Measurements from ENCODE around the gene MDFIC. TPM values are rescaled to one million over a fixed set of nuclear protein-coding genes. Genes with fewer than 3 reads are reported as not detected.

The MDFIC gene
- total RNA-seq, 1 donor from 2014 or later, result 18.5 TPM

DNA sequence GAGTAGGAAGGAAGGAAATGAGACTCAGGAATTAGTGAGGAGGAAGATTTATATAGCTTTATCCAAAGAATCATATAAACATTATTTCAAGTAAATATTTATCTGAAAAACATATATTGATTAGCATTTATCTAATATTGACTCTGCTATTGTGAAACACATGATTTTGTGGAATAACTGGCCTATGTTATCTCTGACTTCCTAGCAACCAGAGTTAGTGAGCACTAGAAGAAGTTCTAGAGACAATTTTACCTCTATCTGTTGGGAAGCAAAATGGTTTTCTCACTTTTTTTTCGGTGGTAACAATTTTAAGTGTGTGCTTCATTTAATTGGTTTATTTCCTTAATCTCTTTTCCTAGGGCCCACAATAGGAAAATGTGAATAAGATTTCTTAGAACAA is 21.6 kb downstream of the MDFIC start:
- no peak overlapping the region for H3K27ac Mint-ChIP-seq (ENCODE audit: unreplicated experiment)

DNA sequence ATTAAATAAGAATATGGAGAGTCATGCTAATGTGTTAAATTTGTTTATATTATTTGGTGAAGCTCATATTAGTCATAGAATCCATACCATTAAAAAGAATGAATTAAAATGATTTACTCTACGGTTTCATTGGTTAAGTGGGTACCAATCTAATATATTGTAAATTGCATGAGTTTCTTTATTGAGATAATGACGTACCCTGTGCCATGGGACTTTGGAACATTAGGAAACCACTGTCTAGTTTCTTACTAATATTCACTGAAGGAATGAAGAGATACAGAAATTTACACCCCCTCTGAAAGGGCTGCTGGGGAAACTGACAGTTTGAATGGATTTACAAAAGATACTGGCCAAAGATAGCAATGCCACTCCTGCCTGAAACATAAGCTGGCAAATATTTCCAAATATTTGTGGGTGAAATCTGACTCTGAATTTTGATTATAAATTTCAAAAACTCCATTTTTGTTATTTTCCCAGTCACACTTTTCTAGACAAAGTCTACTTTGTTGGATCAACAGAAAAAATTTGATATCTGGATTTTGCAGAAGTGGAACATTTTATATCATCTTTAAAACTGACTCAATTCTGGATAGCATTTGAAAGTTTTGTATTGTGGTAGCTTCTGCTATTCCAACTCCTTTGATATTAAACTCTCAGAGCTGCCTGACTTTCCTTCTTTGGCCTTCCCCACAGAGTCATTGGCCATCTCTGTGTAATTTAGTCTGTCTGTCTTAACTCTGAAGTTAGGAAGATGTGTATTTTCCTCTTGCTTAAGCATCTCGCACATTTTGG is 22.3 kb downstream of the MDFIC start:
- H3K4me3 Mint-ChIP-seq (ENCODE audit: unreplicated experiment), result no peak overlapping the region
- DNase-seq (ENCODE audit: extremely low spot score, unreplicated experiment), result no peak
- no peaks in the 10 kb centered on the region for H3K27me3 Mint-ChIP-seq (ENCODE audit: unreplicated experiment)
- H3K4me1 Mint-ChIP-seq (ENCODE audit: unreplicated experiment), result peaks cover 21% of the 10 kb centered on the region
- no peaks in the 10 kb centered on the region for H3K9me3 Mint-ChIP-seq (ENCODE audit: unreplicated experiment)
- peak overlapping the region; percentile 85 for H3K27ac Mint-ChIP-seq (ENCODE audit: unreplicated experiment)
- H3K36me3 Mint-ChIP-seq (ENCODE audit: unreplicated experiment), result peaks cover 26% of the 10 kb centered on the region
- TF ChIP-seq, protein P1, sequence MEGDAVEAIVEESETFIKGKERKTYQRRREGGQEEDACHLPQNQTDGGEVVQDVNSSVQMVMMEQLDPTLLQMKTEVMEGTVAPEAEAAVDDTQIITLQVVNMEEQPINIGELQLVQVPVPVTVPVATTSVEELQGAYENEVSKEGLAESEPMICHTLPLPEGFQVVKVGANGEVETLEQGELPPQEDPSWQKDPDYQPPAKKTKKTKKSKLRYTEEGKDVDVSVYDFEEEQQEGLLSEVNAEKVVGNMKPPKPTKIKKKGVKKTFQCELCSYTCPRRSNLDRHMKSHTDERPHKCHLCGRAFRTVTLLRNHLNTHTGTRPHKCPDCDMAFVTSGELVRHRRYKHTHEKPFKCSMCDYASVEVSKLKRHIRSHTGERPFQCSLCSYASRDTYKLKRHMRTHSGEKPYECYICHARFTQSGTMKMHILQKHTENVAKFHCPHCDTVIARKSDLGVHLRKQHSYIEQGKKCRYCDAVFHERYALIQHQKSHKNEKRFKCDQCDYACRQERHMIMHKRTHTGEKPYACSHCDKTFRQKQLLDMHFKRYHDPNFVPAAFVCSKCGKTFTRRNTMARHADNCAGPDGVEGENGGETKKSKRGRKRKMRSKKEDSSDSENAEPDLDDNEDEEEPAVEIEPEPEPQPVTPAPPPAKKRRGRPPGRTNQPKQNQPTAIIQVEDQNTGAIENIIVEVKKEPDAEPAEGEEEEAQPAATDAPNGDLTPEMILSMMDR (IDR thresholded peaks at IDR 0.05), result no peak

More for the DNA sequence above, 21.6 kb downstream of the MDFIC start:
- no peak for DNase-seq (ENCODE audit: extremely low spot score, unreplicated experiment)
- TF ChIP-seq, protein P1 (IDR thresholded peaks at IDR 0.05), result no peak
- Mint-ChIP-seq H3K4me3 (ENCODE audit: unreplicated experiment) (no peak overlapping the region), H3K36me3 (ENCODE audit: unreplicated experiment) (peaks cover 25% of the 10 kb centered on the region), H3K4me1 (ENCODE audit: unreplicated experiment) (peaks cover 19% of the 10 kb centered on the region), H3K9me3 (ENCODE audit: unreplicated experiment) (no peaks in the 10 kb centered on the region), H3K27me3 (ENCODE audit: unreplicated experiment) (no peaks in the 10 kb centered on the region)

DNA sequence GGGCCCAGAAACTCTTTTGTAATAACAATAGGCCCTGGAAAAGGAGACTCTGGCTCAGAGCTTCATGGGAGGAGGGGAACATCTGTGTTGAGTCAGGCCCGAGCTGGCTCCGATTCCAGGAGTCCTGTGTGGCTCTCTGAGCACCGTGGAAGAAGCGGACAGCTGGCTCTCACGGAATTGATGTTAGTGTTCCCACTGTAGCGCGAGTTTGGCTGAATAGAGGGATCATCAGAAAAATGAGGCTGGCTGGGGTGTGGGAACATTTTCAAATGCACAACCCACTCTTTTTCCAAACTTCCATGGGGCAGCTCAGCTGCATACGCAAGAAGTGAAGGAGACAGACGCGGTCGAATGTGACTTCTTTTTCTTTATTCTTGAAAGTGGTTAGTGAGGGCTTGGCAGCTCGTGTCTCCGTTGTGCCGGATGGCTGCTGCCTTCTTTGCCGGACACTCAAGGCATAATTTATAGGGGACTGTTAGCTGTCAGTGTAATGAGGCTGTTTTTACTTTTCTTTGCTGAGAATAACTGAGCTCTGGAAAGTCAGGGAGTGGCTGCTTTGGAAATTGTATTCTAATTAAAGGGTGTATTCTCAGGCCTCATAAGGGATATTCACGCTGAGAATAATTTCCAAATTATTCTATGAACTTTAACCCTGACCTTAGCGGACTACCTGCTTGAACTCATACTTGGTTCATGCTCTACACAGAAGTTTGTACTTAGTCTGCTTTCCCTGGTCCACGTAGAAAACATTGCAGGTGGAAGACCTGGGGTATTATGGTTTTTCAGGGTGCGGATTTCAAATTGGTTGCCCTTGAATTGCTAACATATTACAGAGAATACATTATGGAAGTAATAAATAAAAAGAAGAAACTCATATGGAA is 23.1 kb downstream of the MDFIC start:
- H3K27ac Mint-ChIP-seq (ENCODE audit: unreplicated experiment), result peak overlapping the region; percentile 85
- TF ChIP-seq, protein P1 (IDR thresholded peaks at IDR 0.05), result no peak
- H3K27me3 Mint-ChIP-seq (ENCODE audit: unreplicated experiment), result no peaks in the 10 kb centered on the region
- H3K4me1 Mint-ChIP-seq (ENCODE audit: unreplicated experiment), result peaks cover 19% of the 10 kb centered on the region
- DNase-seq (ENCODE audit: extremely low spot score, unreplicated experiment), result no peak
- no peak overlapping the region for H3K4me3 Mint-ChIP-seq (ENCODE audit: unreplicated experiment)
- peaks cover 23% of the 10 kb centered on the region for H3K36me3 Mint-ChIP-seq (ENCODE audit: unreplicated experiment)
- H3K9me3 Mint-ChIP-seq (ENCODE audit: unreplicated experiment), result no peaks in the 10 kb centered on the region

DNA sequence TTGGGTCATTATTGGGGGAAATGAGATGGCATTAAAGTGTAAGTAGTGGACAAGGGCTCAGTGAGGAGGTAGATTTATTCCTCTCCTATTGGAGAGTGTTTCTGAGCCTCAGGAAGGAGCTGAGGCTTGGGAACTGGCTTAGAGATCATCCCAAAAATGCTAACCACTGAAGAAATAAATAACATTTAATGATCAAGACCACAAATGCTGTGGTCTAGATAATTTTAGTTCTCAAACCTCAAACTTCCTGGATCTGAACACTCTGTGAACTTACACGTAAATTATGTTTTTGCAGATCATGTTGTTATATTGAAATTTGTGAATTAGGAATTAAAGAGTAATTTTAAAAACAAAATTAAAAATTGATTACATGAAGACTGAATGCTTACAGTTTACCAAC is 27.3 kb downstream of the MDFIC start:
- Mint-ChIP-seq H3K4me1 (ENCODE audit: unreplicated experiment) (peaks cover 11% of the 10 kb centered on the region), H3K36me3 (ENCODE audit: unreplicated experiment) (peaks cover 11% of the 10 kb centered on the region), H3K27me3 (ENCODE audit: unreplicated experiment) (no peaks in the 10 kb centered on the region), H3K9me3 (ENCODE audit: unreplicated experiment) (no peaks in the 10 kb centered on the region), H3K27ac (ENCODE audit: unreplicated experiment) (no peak overlapping the region), H3K4me3 (ENCODE audit: unreplicated experiment) (no peak overlapping the region)
- TF ChIP-seq, protein P1 (IDR thresholded peaks at IDR 0.05), result no peak
- DNase-seq (ENCODE audit: extremely low spot score, unreplicated experiment), result no peak

DNA sequence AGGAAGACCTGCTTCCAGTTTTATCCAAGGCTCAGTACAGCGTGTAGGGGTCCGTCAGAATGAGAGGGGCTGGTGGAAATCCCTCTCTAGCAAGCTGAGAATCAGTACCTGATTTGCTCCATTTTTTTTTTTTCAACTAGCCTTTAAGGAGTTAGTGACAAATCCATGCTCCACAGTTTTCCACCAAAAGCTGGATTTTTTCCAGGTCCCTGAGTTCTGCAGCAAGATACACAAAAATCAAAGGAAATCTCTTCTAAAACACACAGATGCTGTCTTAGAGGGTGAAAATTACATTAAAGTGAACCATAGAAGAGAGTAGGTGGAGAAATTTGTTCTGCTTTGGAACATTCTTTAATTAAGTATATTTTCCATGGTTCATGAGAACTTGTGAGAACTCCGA is 30.4 kb downstream of the MDFIC start:
- no peak overlapping the region for H3K27ac Mint-ChIP-seq (ENCODE audit: unreplicated experiment)
- DNase-seq (ENCODE audit: extremely low spot score, unreplicated experiment), result no peak
- peaks cover 2% of the 10 kb centered on the region for H3K4me1 Mint-ChIP-seq (ENCODE audit: unreplicated experiment)
- H3K4me3 Mint-ChIP-seq (ENCODE audit: unreplicated experiment), result no peak overlapping the region
- H3K27me3 Mint-ChIP-seq (ENCODE audit: unreplicated experiment), result no peaks in the 10 kb centered on the region
- H3K9me3 Mint-ChIP-seq (ENCODE audit: unreplicated experiment), result no peaks in the 10 kb centered on the region
- TF ChIP-seq, protein P1 (IDR thresholded peaks at IDR 0.05), result no peak
- H3K36me3 Mint-ChIP-seq (ENCODE audit: unreplicated experiment), result peaks cover 5% of the 10 kb centered on the region

Measured in osteocyte (in vitro differentiated cells).